Activated naive CD8-positive, alpha-beta T cell treated with anti-CD3 and anti-CD28 coated beads, Interleukin-2, amount 50 U/mL, for 16 hours (primary cell): ENCODE data around the gene ZNF521.

ENCODE experiments used
- DNase-seq: peaks from one replicate; pipeline ENCODE4 v3.0.0-alpha.2; 2020; ENCODE audit warnings: low read depth, low spot score

Gene ZNF521

GRCh38 chr18:25126751-25127150, 225.2 kb downstream of the ZNF521 start:
- DNase-seq: no peak

GRCh38 chr18:25125680-25126079, 226.3 kb downstream of the ZNF521 start:
- no peak for DNase-seq

- DNase-seq: no peak
Measured at GRCh38 chr18:25123438-25124232, 228.3 kb downstream of the ZNF521 start.

GRCh38 chr18:25121442-25121841, 230.5 kb downstream of the ZNF521 start:
- no peak for DNase-seq

GRCh38 chr18:25113566-25113965, 238.4 kb downstream of the ZNF521 start:
- no peak for DNase-seq

GRCh38 chr18:25112821-25113434, 239.0 kb downstream of the ZNF521 start:
- DNase-seq: no peak

- no peak for DNase-seq
Measured at GRCh38 chr18:25111377-25112288, 240.3 kb downstream of the ZNF521 start.

GRCh38 chr18:25109484-25109883, 242.5 kb downstream of the ZNF521 start:
- no peak for DNase-seq

GRCh38 chr18:25103468-25104155, 248.4 kb downstream of the ZNF521 start:
- no peak for DNase-seq

GRCh38 chr18:25102662-25103061, 249.3 kb downstream of the ZNF521 start:
- DNase-seq: no peak

- no peak for DNase-seq
Measured at GRCh38 chr18:25100418-25100817, 251.5 kb downstream of the ZNF521 start.

- DNase-seq: no peak
Measured at GRCh38 chr18:25099895-25100294, 252.1 kb downstream of the ZNF521 start.

GRCh38 chr18:25097569-25098056, 254.4 kb downstream of the ZNF521 start:
- no peak for DNase-seq

- DNase-seq: no peak
Measured at GRCh38 chr18:25097057-25097456, 254.9 kb downstream of the ZNF521 start.

- DNase-seq: no peak
Measured at GRCh38 chr18:25093141-25093540, 258.8 kb downstream of the ZNF521 start.

- DNase-seq: no peak
Measured at GRCh38 chr18:25089470-25089869, 262.5 kb downstream of the ZNF521 start.

- DNase-seq: no peak
Measured at GRCh38 chr18:25086876-25087275, 265.1 kb downstream of the ZNF521 start.

- DNase-seq: no peak
Measured at GRCh38 chr18:25081001-25081400, 271.0 kb downstream of the ZNF521 start.

- no peak for DNase-seq
Measured at GRCh38 chr18:25080211-25080610, 271.8 kb downstream of the ZNF521 start.

GRCh38 chr18:25077944-25078723, 273.8 kb downstream of the ZNF521 start:
- DNase-seq: no peak
